HUES48 (cell line): Measurements from ENCODE around the gene TTC9C.
"Not testable (repeated sequence)": the region's sequence is repeated elsewhere in the genome, so short reads cannot be mapped to it uniquely, and the experiment has no call there.

Experiments
- H3K27ac ChIP-seq: one replicate; pipeline ENCODE4 v1.7.0; 2013; ENCODE audit warnings: low read depth, low read length, inconsistent platforms
- H3K27me3 ChIP-seq: 2 replicates; pipeline ENCODE4 v1.6.1; 2013; ENCODE audit warnings: mild to moderate bottlenecking, low read length; ENCODE audit not compliant: control insufficient read depth, insufficient read depth
- H3K36me3 ChIP-seq: 2 replicates; pipeline ENCODE4 v1.6.1; 2013; ENCODE audit warnings: low read length; ENCODE audit not compliant: control insufficient read depth, insufficient read depth
- H3K4me1 ChIP-seq: 2 replicates; pipeline ENCODE4 v1.6.1; 2013; ENCODE audit warnings: mild to moderate bottlenecking, low read length; ENCODE audit not compliant: control insufficient read depth, insufficient read depth
- H3K4me3 ChIP-seq: 2 replicates; pipeline ENCODE4 v1.5.1; 2013; ENCODE audit warnings: mild to moderate bottlenecking, low read depth, low read length
- H3K9ac ChIP-seq: 2 replicates; pipeline ENCODE4 v1.6.1; 2013; ENCODE audit warnings: mild to moderate bottlenecking, low read depth, low read length, moderate library complexity
- H3K9me3 ChIP-seq: 2 replicates; pipeline ENCODE4 v1.6.1; 2013; ENCODE audit warnings: low read length; ENCODE audit not compliant: control insufficient read depth, insufficient read depth

Gene TTC9C

GRCh38 chr11:62702246-62702645 lies 26.0 kb upstream of the TTC9C start:
- H3K9me3 ChIP-seq, result no peaks in the 10 kb centered on the region
- no peak overlapping the region for H3K9ac ChIP-seq
- no peaks in the 10 kb centered on the region for H3K4me1 ChIP-seq
- peaks cover 34% of the 10 kb centered on the region for H3K36me3 ChIP-seq
- no peak overlapping the region for H3K4me3 ChIP-seq
- no peak overlapping the region for H3K27ac ChIP-seq
- H3K27me3 ChIP-seq, result no peaks in the 10 kb centered on the region

DNA sequence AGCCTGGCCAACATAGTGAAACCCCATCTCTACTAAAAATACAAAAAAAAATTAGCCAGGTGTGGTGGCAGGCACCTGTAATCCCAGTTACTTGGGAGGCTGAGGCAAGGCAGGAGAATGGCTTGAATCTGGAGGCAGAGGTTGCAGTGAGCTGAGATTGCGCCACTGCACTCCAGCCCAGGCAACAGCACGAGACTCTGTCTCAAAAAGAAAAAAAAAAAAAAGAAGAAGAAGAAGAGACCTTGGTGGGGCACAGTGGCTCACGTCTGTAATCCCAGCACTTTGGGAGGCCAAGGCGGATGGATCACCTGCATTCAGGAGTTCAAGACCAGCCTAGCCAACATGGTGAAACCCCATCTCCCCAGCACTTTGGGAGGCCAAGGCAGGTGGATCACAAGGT lies 24.4 kb upstream of the TTC9C start:
- H3K36me3 ChIP-seq, result peaks cover 34% of the 10 kb centered on the region
- not testable (repeated sequence) for H3K9me3 ChIP-seq, H3K4me3 ChIP-seq, H3K27ac ChIP-seq, H3K27me3 ChIP-seq, H3K9ac ChIP-seq
- H3K4me1 ChIP-seq, result peaks cover 14% of the 10 kb centered on the region

DNA sequence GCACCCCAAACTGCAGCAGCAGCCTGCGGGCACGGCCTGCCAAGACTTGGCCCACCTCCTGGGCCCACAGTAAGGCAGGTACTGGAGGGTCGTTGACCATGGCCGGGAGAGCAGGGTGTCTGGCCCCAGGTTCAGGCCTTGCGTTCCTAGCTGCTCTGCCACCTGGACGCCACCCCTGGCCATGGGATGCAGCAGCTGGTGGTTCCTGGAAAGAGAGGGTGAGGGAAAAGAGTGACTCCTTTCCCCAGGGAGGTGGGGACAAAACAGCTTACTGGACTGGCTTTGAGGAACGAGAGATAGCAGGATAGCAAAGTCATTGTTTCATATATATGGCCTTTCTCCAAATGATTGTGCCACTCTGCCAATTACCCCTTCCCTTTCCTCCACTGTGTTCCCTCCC lies 22.9 kb upstream of the TTC9C start:
- H3K36me3 ChIP-seq, result peaks cover 30% of the 10 kb centered on the region

GRCh38 chr11:62705880-62706849 lies 22.1 kb upstream of the TTC9C start:
- H3K4me3 ChIP-seq, result peak overlapping the region; percentile 97
- H3K27ac ChIP-seq, result peak overlapping the region; percentile 94
- H3K27me3 ChIP-seq, result no peaks in the 10 kb centered on the region
- peaks cover 19% of the 10 kb centered on the region for H3K4me1 ChIP-seq
- H3K36me3 ChIP-seq, result peaks cover 29% of the 10 kb centered on the region
- no peaks in the 10 kb centered on the region for H3K9me3 ChIP-seq
- peak overlapping the region; percentile 82 for H3K9ac ChIP-seq

More for the DNA sequence above, 22.9 kb upstream of the TTC9C start:
- Histone ChIP-seq H3K9me3 (no peaks in the 10 kb centered on the region), H3K4me1 (peaks cover 19% of the 10 kb centered on the region), H3K27me3 (no peaks in the 10 kb centered on the region), H3K4me3 (peak overlapping the region; percentile 97), H3K9ac (peak overlapping the region; percentile 74), H3K27ac (peak overlapping the region; percentile 86)

- peak overlapping the region; percentile 97 for H3K4me3 ChIP-seq
Observed at GRCh38 chr11:62706850-62707247, 21.4 kb upstream of the TTC9C start.

DNA sequence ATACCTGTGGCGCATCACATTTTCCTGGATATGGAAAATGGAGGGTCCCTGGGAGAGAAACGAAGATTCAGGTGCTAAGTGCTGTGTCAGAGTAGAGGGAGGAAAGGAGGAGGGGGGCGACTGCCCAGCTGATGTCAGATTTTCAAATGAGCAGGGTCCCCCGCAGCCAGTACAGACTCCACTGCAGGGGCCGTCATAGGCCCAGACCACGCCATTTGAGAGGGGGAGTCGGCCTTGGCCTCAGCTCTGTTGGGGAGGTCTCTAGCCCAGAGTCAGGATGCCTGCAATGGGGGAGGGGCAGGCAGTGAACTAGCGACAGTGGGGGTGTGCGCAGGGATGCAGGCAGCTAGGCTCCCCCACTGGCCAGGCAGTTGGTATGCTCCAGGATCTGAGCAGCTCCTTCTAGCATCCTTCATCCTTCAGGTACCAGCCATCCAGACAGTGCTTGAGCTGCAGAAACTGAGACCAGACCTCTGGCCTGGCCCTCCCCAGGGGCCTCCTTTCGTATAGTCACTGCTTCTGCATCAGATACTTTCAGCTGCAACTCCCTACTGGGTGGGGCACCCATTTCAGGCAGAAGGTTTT lies 20.9 kb upstream of the TTC9C start, which contains the start of the genes BSCL2 and GNG3:
Gene BSCL2, minus strand, starts transcription at position 148 of the 585 bp plus-strand sequence. CDS start 229 bp downstream, outside the sequence.
Gene GNG3, plus strand, starts transcription at position 400 of the 585 bp plus-strand sequence. CDS start 620 bp downstream, outside the sequence.
- H3K9me3 ChIP-seq, result no peaks in the 10 kb centered on the region
- H3K9ac ChIP-seq, result peak within 1 kb of the TSS; percentile 82
- H3K4me3 ChIP-seq, result peak within 1 kb of the TSS; percentile 97
- H3K4me1 ChIP-seq, result peaks cover 19% of the 10 kb centered on the region
- H3K27me3 ChIP-seq, result no peaks in the 10 kb centered on the region
- H3K36me3 ChIP-seq, result peaks cover 29% of the 10 kb centered on the region
- peak within 1 kb of the TSS; percentile 98 for H3K27ac ChIP-seq

More at GRCh38 chr11:62706850-62707247, 21.4 kb upstream of the TTC9C start:
- no peaks in the 10 kb centered on the region for H3K27me3 ChIP-seq
- peak overlapping the region; percentile 82 for H3K9ac ChIP-seq
- H3K4me1 ChIP-seq, result peaks cover 19% of the 10 kb centered on the region
- peak overlapping the region; percentile 94 for H3K27ac ChIP-seq
- H3K9me3 ChIP-seq, result no peaks in the 10 kb centered on the region
- peaks cover 29% of the 10 kb centered on the region for H3K36me3 ChIP-seq

DNA sequence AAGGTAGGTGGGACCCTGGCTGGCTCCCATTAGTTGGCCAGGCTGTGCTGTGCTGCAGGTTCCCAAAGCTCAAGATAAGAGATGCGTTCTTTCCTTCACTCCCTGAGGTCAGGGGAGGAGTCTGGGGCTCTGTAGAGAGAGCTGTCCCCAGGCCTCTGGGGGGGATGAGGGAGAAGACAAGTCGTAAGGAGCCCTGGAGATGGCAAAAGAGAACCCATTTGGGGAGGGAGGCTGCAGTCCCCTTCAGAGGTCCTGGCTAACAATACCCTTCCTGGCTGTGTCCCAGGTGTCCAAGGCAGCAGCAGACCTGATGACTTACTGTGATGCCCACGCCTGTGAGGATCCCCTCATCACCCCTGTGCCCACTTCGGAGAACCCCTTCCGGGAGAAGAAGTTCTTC lies 19.9 kb upstream of the TTC9C start:
- Histone ChIP-seq H3K36me3 (peaks cover 37% of the 10 kb centered on the region), H3K9ac (no peak overlapping the region)

DNA sequence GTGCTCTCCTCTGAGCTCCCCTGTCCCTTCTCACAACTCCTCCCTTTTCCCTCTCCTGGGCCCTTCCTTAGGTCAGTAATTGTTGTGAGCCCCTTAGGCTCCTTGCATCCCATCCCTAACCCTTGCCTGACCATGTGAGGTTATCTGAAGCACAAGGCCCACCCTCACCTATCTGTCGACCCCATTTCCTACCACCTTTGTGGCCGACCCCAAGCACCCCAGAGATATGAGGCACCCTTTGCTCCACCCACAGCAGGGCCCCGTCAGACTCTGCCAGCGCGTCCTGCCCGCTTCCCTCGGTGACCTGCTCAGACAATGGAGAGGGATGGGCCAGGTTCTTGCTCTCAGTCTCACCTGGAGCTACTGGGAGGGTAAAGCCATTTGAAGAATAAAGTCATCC lies 19.5 kb upstream of the TTC9C start:
- no peaks in the 10 kb centered on the region for H3K27me3 ChIP-seq
- peak overlapping the region; percentile 68 for H3K9ac ChIP-seq
- no peaks in the 10 kb centered on the region for H3K9me3 ChIP-seq
- peaks cover 41% of the 10 kb centered on the region for H3K36me3 ChIP-seq
- peaks cover 19% of the 10 kb centered on the region for H3K4me1 ChIP-seq
- peak overlapping the region; percentile 98 for H3K27ac ChIP-seq
- peak overlapping the region; percentile 79 for H3K4me3 ChIP-seq

More for the DNA sequence above, 19.9 kb upstream of the TTC9C start:
- Histone ChIP-seq H3K27ac (peak overlapping the region; percentile 98), H3K4me3 (peak overlapping the region; percentile 79), H3K27me3 (no peaks in the 10 kb centered on the region), H3K9me3 (no peaks in the 10 kb centered on the region), H3K4me1 (peaks cover 19% of the 10 kb centered on the region)

- peak overlapping the region; percentile 79 for H3K4me3 ChIP-seq
- H3K36me3 ChIP-seq, result peaks cover 46% of the 10 kb centered on the region
- H3K27ac ChIP-seq, result peak overlapping the region; percentile 98
- no peaks in the 10 kb centered on the region for H3K27me3 ChIP-seq
- peaks cover 19% of the 10 kb centered on the region for H3K4me1 ChIP-seq
- H3K9ac ChIP-seq, result peak overlapping the region; percentile 91
- no peaks in the 10 kb centered on the region for H3K9me3 ChIP-seq
Observed at GRCh38 chr11:62709247-62710000, 18.9 kb upstream of the TTC9C start.

GRCh38 chr11:62710001-62710345 lies 18.3 kb upstream of the TTC9C start:
- H3K36me3 ChIP-seq, result peaks cover 46% of the 10 kb centered on the region
- peaks cover 19% of the 10 kb centered on the region for H3K4me1 ChIP-seq
- no peaks in the 10 kb centered on the region for H3K9me3 ChIP-seq
- H3K4me3 ChIP-seq, result peak overlapping the region; percentile 61
- no peaks in the 10 kb centered on the region for H3K27me3 ChIP-seq
- H3K9ac ChIP-seq, result peak overlapping the region; percentile 91
- H3K27ac ChIP-seq, result peak overlapping the region; percentile 98
